Testis (tissue), 3 donors: ENCODE results near the gene RGPD6. TPM values are rescaled to one million over a fixed set of nuclear protein-coding genes. Genes with fewer than 3 reads are reported as not detected.
"Not testable (repeated sequence)": the region's sequence is repeated elsewhere in the genome, so short reads cannot be mapped to it uniquely, and the experiment has no call there.

Source experiments
- DNase-seq: peaks from one replicate; pipeline ENCODE4 v3.0.0-alpha.2; 2019
- H3K27ac ChIP-seq, 2 donors: fragments of 200-600 bp; sonication (generic); one replicate each; pipeline ENCODE4 v1.5.1; 2019
- H3K27me3 ChIP-seq: fragments of 200-600 bp; sonication (generic); one replicate; pipeline ENCODE4 v1.5.1; 2019
- H3K36me3 ChIP-seq: fragments of 200-600 bp; sonication (generic); one replicate; pipeline ENCODE4 v1.5.1; 2017; ENCODE audit warnings: low read depth; ENCODE audit errors: missing control alignments
- H3K4me1 ChIP-seq: fragments of 200-600 bp; sonication (generic); one replicate; pipeline ENCODE4 v1.5.1; 2019
- H3K4me3 ChIP-seq, 2 donors: fragments of 200-600 bp; sonication (generic); one replicate each; pipeline ENCODE4 v1.5.1; 2017 to 2019
- H3K9me3 ChIP-seq: fragments of 200-600 bp; sonication (generic); one replicate; pipeline ENCODE4 v1.5.1; 2017
- WGBS, 2 donors: methylation state at CpG; one replicate each; pipeline ENCODE4 v1.1.5; 2018; 5-methylcytosine and 5-hydroxymethylcytosine counted together
- intact Hi-C: fragments of 100-400 bp; cut with DNase I; formaldehyde crosslinking; loops from one replicate; pipeline ENCODE4 v1.15.1; 2023; ENCODE audit warnings: low total_unique reads
- polyA plus RNA-seq: library from polyadenylated mRNA; stranded (reverse); fragments of 350-450 nt; fragmentation: Illumina TruSeq; extraction: RNeasy Lipid Tissue Mini Kit (QIAGEN cat#74804); gene quantifications from one replicate; pipeline ENCODE4 v1.2.3, GENCODE V29; 2014; ENCODE audit warnings: low read depth, low replicate concordance; ENCODE audit not compliant: insufficient read depth
- total RNA-seq, 2 donors: library from RNA; depleted of rRNA; stranded (reverse); fragments of >200 nt; gene quantifications; one replicate each; pipeline ENCODE4 v1.2.3, GENCODE V29; 2016

Gene RGPD6
- total and polyA plus RNA-seq, 3 donors from 2014 or later, result 54.1 to 161 (median 102) TPM

DNA sequence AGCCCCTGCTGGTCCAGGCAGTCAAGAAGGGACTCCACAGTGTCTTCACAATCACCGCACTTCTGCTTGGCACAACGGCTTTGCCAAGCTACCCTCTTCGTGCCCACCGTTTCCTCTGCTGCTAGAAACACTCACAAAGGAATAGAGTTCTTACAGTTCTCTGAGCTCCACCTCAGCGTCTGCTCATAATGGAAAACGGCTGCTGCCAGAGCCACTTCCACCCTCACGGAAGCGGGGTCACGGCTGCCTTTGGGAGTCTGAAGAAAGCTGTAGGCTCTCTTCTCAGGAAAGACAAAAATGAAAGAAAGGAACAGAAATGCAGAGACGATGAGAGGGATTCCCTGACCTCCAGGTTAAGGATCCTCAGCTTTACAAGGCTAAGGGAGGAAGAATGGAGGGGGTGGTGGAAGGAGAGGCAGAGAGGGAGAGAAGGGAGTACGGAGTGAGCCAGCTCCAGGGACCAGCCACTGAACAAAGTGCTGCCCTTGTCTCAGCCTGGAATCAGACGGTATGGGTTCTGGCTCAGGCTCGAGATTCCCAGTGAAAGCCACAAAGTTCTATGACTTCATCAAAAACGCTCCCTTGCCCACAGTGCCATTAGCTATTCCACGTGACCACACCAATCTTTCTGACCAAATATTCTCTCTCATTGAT is 12.8 kb upstream of the RGPD6 start:
- H3K27me3 ChIP-seq, H3K36me3 ChIP-seq, intact Hi-C loops, H3K4me1 ChIP-seq, H3K9me3 ChIP-seq, H3K27ac ChIP-seq, H3K4me3 ChIP-seq, DNase-seq: not testable (repeated sequence)
- no CpG with 5 or more reads among the region's 15 CpGs for WGBS, 2 donors

DNA sequence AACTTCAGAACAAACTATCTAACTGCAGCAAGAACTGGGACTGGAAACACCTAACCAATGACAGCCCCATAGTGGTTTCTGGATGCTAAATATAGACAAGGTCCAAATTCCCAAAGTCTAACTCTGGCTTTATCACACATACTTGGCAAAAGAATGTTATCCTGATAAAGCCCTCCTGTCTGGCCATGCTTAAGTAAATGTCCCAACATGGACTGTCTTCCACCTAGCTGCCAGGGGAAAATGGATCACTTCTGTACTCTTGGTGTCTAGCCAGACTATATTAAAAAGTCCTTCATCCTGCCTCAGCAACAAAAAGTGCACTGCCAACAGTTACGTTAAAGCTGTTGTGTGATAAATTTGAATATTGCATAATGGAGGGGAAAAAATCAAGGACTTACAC is 11.5 kb upstream of the RGPD6 start:
- WGBS, 2 donors, result no CpG with 5 or more reads among the region's 1 CpG
- H3K27ac ChIP-seq, intact Hi-C loops, H3K4me1 ChIP-seq, H3K4me3 ChIP-seq, DNase-seq, H3K9me3 ChIP-seq, H3K36me3 ChIP-seq, H3K27me3 ChIP-seq: not testable (repeated sequence)

GRCh38 chr2:110579216-110579965 is 2.4 kb upstream of the RGPD6 start:
- DNase-seq, H3K36me3 ChIP-seq, H3K4me1 ChIP-seq, H3K27ac ChIP-seq, H3K9me3 ChIP-seq, H3K4me3 ChIP-seq, H3K27me3 ChIP-seq, intact Hi-C loops: not testable (repeated sequence)
- WGBS, 2 donors, result no CpG with 5 or more reads among the region's 12 CpGs

- H3K36me3 ChIP-seq, H3K27ac ChIP-seq, H3K27me3 ChIP-seq, H3K4me3 ChIP-seq, H3K4me1 ChIP-seq, H3K9me3 ChIP-seq, intact Hi-C loops, DNase-seq: not testable (repeated sequence)
- no CpG with 5 or more reads among the region's 1 CpG for WGBS, 2 donors
These were observed 1.4 kb upstream of the RGPD6 start for GRCh38 chr2:110578429-110578828.

GRCh38 chr2:110499755-110500377 is 77.2 kb downstream of the RGPD6 start:
- H3K27ac ChIP-seq, DNase-seq, H3K27me3 ChIP-seq, H3K36me3 ChIP-seq, H3K4me1 ChIP-seq, H3K4me3 ChIP-seq, H3K9me3 ChIP-seq, intact Hi-C loops: not testable (repeated sequence)
- no CpG with 5 or more reads among the region's 8 CpGs for WGBS, 2 donors

DNA sequence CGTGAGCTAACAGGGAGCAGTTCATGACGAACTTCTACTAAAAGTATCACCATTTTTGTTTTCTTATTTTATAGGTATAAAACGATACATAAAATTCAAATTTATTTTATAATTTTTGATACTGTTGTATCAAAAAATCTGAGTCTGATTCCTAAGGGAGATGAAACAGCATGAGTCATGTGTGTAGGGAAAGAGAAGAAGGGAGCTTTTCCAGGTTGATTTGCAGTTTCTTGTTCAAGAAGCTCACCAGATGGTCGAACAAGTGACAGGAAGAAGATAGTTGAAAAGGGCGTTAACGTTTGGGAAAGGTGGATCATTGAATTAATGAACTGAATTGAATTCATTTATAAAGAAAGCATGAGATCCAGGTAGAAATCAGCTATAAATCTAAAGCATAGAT is 81.0 kb downstream of the RGPD6 start:
- WGBS, 2 donors, result no CpG with 5 or more reads among the region's 6 CpGs
- H3K4me3 ChIP-seq, H3K27me3 ChIP-seq, H3K27ac ChIP-seq, H3K4me1 ChIP-seq, intact Hi-C loops, H3K36me3 ChIP-seq, H3K9me3 ChIP-seq, DNase-seq: not testable (repeated sequence)

DNA sequence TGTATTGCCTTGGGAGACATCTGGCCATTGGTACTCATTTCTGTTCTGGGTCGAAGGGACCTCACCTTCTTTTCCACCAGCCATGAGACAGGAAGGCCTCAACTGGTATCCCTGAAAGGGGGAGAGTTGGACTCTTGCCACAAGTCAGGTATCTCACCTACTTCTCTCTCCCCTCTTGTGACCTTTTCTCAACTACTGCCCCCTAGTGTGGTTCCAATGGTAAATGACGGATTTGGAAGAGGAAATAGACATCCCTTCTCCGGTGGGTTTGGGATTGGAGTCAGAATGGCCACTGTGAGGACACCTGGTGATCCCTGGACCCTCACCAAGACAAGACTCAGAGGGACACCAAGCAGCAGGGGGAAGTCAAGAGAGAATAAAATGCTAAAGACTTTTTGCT is 82.5 kb downstream of the RGPD6 start:
- H3K4me3 ChIP-seq, H3K4me1 ChIP-seq, H3K9me3 ChIP-seq, intact Hi-C loops, H3K36me3 ChIP-seq, H3K27me3 ChIP-seq, H3K27ac ChIP-seq, DNase-seq: not testable (repeated sequence)
- WGBS, 2 donors, result no CpG with 5 or more reads among the region's 3 CpGs

GRCh38 chr2:110488991-110489390 is 88.0 kb downstream of the RGPD6 start:
- WGBS, 2 donors, result no CpG with 5 or more reads among the region's 1 CpG
- H3K27me3 ChIP-seq, H3K9me3 ChIP-seq, H3K27ac ChIP-seq, H3K4me3 ChIP-seq, intact Hi-C loops, H3K4me1 ChIP-seq, DNase-seq, H3K36me3 ChIP-seq: not testable (repeated sequence)

GRCh38 chr2:110482697-110483096 is 94.3 kb downstream of the RGPD6 start:
- H3K36me3 ChIP-seq, H3K27me3 ChIP-seq, H3K4me3 ChIP-seq, H3K4me1 ChIP-seq, H3K27ac ChIP-seq, H3K9me3 ChIP-seq, DNase-seq, intact Hi-C loops: not testable (repeated sequence)
- WGBS, 2 donors, result no CpG with 5 or more reads among the region's 4 CpGs

- H3K36me3 ChIP-seq, H3K4me1 ChIP-seq, H3K27ac ChIP-seq, H3K27me3 ChIP-seq, H3K9me3 ChIP-seq, DNase-seq, intact Hi-C loops, H3K4me3 ChIP-seq: not testable (repeated sequence)
- WGBS, 2 donors, result no CpG with 5 or more reads among the region's 3 CpGs
These were observed 95.8 kb downstream of the RGPD6 start for GRCh38 chr2:110481200-110481599.

DNA sequence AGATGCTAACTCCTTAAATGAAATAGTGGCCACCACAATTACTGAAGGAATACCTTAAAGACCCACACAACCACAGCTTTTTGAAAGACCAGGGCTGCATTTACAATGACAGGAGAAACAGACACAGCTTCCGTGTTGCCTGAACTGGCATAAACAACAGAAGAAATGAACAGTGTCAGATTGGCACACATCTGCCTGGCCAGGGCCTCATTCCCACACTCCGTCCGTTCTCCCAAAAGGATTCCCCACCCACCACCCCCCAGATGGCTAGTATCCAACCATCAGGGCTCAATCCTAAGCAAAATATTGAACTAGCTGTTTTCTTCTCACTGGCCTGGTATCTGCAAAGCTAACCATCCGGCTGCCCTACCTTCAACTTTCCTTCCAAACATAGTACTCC is 96.9 kb downstream of the RGPD6 start:
- H3K4me3 ChIP-seq, H3K27me3 ChIP-seq, H3K9me3 ChIP-seq, DNase-seq, H3K36me3 ChIP-seq, H3K27ac ChIP-seq, H3K4me1 ChIP-seq, intact Hi-C loops: not testable (repeated sequence)
- no CpG with 5 or more reads among the region's 4 CpGs for WGBS, 2 donors

DNA sequence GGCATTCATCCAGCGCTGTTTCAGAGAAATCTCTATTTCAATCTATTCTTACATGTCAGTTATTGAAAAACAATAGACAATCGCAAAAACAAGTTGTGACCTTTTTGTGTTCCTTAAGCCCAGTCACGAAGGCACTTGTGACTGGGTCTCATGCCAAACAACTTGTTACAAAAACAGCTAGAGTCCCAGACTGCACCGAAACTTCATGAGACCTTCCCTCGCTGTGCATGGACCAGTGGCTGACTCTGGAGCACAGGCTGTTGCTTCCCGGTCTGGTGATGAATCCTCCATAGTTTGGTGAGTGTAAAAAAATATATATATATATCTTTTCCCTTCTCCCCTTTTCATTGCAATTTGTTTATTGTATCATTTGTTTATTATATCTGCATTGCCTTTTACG is 99.7 kb downstream of the RGPD6 start:
- H3K9me3 ChIP-seq, H3K4me3 ChIP-seq, intact Hi-C loops, DNase-seq, H3K4me1 ChIP-seq, H3K27me3 ChIP-seq, H3K36me3 ChIP-seq, H3K27ac ChIP-seq: not testable (repeated sequence)
- no CpG with 5 or more reads among the region's 7 CpGs for WGBS, 2 donors
